ENCODE data around the gene ACVR1C. TPM values are rescaled to one million over a fixed set of nuclear protein-coding genes. Genes with fewer than 3 reads are reported as not detected.
A peak's percentile ranks its signal among the peaks of the same experiment; 100 is the strongest.

ACVR1C gene
- 0.06 and 0.50 TPM in 2 replicates for total RNA-seq (2014; rRNA removed; shearing (Covaris generic))

DNA sequence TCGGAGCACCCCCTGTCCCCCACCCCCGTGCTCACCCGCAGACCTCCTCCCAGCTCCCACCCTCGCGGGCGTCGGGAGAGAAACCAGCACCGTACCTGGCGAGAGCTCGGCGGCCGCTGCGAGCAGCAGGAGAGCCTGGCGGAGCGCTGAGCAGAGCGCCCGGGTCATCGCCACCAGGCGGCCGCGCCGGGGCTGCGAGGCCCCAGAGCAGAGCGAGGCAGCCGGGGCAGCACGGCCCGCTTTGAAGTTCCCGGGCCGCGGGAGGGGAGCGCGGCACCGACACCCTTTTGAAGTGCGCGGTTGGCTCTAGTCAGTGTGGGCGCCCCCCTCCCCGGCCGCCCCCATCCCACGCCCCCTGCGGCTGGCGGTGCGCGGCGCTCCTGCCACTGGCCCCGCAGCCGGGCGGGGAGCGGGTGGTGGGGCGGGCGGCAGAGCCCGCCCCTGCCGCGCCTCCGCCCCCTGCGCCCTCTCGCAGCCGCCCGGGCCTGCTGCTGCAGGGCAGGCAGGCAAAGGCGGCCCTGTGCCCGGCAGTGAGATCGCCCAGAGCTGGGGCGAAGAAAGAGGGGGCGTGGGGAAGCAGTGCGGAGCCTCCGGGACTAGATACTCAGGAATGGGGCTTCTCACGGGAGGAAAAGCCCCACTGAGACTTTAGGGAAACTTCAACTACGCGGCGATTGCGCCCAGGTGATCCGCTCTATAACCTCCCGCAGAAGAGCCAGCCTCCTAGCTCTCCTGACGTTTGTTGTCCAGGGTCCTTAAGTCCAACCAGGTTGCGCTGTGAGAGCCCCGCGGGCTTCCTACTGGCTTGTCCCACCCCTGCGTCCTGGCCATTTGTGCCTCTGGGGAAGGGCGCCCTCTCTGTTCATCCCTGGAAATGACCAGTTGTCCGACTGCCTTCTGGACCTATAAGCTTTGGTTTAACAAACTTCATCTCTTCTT is at the start of gene ACVR1C:
TSS of gene ACVR1C (minus strand) at position 388 of the 939 bp plus-strand sequence. CDS start at position 168, 220 bp downstream.
- DNase-seq (ENCODE audit: low spot score), result peak; percentile 45

DNA sequence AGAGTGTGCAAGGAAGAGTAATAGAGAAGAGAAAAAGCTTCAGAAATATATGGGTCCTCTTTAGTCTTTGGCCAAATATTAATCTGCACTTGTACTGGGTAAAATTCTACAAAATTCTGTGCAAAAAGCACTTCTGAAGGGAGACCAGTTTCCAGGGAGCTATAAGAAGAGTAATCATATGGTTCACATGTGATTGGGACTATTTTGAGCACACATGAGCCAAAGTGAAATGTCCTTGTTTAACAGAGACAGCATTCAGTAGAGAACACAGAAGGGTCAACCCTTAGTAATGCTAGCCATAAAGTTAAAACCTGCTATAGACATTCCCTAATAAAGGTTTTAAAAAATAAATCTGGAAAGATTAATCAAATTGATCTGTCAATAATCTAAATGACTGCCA is 49.3 kb upstream of the ACVR1C start:
- no peak for DNase-seq (ENCODE audit: low spot score)

DNA sequence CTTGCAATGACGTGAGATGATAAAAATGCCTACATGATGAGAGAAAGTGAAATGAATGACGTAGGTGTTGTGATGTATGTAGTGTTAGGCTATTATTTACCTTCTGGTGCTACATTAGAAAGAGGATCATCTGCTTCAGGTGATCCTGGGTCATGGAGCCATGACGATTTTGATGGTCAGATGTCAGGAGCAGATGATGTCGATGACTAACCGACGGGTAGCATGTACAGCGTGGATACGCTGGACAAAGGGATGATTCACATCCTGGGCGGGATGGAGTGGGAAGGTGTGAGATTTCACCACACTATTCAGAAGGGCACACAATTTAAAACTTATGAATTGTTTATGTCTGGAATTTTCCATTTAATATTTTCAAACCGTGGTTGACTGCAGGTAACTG is 43.5 kb upstream of the ACVR1C start:
- DNase-seq (ENCODE audit: low spot score), result no peak

DNA sequence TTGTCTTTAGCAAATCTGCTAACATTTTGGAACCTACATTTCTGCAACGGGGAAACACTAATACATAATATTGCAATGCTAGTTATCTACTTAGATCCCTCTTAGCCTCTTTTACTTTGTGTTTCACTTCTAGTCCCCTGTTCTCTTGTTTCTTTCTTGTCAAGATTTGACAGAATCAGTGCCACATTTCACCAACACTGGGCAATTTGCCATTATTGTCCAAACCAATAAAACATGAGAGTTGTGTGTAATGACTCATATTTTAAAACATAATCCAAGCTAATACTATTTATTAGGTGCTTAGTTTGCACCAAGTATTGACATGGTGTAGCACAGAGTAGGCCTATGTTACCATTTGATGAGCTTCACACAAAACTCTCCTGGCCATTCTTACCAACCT is 33.7 kb upstream of the ACVR1C start:
- DNase-seq (ENCODE audit: low spot score), result no peak

DNA sequence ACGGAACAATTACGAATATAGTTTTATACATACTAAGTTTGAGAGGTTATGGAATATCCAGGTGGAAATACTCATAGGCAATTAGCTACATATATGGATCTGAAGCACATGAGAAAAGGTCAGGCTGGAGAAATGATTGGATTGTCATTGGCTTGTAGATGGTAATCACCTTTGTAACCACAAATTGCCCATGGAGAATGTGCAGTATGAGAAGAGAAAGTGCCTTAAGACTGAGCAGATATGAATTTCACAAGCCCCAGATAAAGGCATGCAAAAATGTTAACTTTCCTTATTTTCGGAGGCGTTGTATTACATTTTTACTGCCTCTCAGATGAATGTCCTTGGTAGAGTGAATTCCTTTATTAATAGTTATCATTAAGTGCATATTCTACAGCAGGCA is 33.1 kb upstream of the ACVR1C start:
- DNase-seq (ENCODE audit: low spot score), result no peak

DNA sequence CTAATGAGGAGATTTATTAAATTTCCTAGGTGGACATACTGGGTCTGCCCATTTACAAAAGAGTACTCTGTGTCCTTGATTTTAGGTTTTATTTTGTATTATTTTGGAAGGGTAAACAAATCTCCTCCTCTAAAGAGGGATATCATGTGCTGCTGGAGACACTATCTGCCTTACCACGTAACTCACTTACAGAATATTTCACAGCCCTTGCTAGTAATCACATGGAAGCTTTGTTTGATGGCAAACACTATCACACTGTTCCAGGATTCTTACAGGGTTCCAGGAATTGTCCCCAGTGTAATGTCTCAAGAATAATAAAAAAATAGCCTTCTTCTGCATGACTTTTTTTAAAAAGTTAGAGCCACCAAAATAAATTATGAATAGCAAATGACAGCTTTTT is 29.2 kb upstream of the ACVR1C start:
- no peak for DNase-seq (ENCODE audit: low spot score)

DNA sequence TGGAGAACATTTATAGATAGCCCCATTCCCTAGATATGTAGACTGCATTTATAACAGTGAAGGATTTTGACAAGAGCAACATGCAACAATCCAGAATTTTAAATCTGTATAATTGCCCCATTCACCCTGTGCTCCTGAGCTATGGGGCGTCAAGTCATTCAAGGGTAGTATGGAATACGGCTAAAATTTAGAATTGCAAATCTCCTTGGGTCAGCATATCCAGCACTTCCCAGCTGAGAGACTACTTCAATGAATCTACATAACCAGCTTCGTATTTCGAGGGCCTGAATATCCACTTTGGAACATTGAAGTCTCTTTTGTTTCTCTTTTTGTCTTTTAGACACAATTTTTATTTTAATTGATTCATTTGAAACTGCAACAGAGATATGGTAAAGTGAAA is 28.4 kb upstream of the ACVR1C start:
- DNase-seq (ENCODE audit: low spot score), result no peak

DNA sequence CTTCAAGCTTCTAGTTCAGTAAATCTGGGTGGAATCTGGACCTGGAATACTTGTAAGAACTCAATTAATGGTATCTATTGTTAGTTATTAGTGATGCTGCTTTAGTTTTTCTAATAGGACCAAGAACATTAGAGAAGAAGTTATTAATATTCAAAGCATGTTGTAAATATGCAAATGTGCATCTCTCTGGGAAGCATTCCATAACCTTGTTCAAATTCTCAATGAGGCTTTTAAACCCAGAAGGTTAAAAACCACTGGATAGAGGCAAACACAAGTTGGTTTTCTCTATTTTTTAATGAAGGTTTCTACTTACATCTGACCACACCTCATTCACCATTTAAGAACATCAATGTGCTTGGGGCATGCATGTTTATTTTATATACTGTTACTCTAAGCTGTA is 16.1 kb upstream of the ACVR1C start:
- DNase-seq (ENCODE audit: low spot score), result no peak

DNA sequence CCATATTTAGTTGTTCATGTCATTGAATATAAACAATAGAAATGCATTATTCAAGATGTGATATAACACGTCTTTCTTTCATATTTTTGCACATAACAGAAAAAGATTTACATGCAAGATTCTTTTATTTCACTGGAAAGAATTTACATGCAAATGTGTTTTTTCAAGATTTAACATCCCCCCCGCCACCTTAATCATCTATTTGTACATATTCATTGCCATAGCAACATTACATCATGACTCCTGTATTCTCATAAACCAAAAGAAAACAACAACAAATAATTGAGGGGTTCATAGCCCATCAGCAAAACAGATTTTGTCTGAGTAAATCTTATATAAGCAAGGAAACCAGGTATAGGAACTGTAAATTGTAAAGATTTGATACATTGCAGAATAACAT is 3.2 kb upstream of the ACVR1C start:
- DNase-seq (ENCODE audit: low spot score), result no peak

DNA sequence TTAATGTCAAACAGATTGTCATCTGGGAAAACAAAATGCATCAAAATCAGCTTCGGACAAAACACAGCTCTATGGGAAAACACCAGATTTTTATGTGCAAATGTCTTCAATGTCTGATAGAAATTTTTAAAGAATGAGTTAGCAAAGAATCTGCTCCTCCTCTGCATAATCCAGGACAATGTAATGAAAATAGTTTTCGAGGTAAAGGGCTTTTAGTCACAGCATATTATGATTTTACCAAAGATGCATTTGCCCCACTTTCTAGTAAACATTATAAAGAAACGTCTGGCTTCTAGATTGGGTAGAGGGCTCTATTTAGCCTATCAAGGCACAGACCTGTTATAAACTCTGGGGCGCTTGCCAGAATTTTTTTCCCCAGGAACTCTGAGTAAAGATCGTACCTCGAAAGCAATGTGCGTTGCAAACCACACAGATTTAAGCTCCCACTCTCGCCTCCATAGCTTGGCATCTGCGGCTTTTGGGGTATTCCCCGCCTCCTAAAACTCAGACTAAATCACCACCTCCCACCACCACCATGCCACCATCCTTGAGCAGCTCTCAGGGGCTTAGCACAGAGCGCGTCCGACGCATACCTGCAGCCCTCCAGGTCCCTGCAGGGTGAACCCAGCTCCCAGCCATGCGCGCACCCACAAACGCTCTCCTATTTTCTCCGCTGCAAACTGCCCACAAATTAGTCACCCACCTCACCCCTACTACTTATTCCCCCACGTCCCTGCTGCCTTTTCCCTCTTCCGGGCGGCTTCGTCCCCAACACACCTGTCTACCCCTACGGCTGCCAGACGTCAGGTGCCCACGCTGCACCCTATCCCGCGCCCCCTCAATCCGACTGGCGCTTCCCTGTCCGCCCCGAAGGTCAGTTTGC is 829 bp downstream of the ACVR1C start:
- no peak for DNase-seq (ENCODE audit: low spot score)

DNA sequence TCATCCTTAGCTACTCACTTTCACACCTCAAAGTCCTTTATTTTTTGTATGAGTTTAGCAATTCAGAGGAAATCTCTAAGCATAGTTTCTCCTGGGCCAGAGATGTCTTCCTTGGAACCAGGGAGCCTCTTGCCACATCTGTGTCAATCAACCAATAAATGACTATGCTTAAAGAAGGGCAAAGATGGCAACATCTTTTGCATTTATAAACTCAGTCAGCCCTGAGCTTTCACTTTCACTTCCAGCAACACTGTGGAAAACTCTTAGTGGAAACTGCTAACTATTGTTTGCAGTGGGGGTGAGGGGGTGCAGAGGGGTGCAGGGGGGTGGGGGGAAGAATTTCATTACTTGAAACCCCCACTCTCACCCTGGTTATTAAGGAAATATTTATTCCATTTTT is 3.4 kb downstream of the ACVR1C start:
- peak; percentile 11 for DNase-seq (ENCODE audit: low spot score)

DNA sequence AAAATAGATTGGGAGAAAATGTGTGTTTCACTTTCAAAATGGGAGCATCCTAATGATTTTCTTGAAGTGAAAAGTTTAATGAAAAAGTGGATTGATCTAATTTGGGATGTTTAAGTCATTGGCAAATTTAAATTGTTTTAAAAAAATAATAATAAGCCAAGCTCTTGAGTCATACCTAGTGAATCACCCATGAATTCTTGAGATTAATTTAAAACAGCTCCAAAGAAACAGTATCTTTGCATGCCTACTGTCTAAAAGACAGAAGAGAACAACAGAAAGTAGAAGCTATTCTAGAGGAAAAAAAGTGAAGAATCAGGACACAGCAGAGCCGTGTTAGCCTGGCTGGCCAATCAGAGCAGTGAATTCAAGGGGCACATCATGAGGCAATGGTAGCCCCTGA is 7.7 kb downstream of the ACVR1C start:
- DNase-seq (ENCODE audit: low spot score), result no peak

DNA sequence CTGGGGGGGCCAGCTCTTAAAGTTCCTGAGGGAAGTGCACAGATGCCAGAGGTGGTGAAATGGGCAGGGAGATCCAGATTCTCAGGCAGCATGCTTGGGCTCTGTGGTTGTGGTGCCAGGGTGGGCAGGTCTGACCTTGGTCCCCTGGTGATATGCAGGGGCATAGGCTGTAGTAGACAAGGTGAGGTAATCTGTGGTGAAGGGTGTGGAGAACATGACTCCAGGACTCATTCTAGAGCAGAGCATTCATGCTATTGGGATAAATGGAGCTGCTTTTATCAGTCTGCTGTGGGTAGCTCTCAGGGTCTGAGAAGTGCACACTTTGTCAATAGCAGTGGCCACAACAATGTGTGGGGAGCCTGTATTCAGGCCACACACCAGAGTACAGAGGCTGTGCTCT is 16.9 kb downstream of the ACVR1C start:
- no peak for DNase-seq (ENCODE audit: low spot score)

DNA sequence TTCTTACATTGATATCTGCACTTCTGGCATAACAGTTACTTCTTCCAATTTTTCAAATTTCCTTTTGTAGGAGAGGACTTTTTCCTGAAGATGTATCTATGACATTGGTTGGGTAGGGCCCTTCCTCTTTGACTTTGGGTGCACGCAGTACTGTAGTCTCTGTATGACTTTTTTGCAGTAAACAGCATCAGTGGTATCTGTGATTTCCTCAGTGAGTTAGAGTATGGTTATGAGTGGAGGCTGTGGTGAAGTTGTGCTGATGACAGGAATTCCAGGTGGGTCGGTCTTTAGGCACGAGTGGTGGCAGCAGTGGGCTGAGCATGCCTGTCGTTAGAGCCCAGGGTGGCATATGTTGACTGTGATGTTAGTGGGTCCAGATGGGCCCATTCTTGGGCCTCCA is 17.6 kb downstream of the ACVR1C start:
- no peak for DNase-seq (ENCODE audit: low spot score)

DNA sequence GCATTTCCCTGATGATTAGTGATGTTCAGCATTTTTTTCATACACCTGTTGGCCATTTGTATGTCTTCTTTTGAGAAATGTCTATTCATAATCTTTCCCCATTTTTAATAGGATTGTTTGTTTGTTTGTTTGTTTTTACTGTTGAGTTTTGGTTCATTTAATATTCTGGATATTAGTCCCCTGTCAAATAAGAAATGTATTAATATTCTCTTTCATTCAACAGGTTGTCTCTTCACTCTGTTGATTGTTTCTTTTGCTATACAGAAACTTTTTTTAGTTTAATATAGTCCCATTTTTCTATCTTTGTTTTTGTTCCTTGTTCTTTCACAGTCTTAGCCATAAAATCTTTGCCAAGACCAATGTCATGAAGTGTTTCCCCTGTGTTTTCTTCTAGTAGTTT is 22.1 kb downstream of the ACVR1C start:
- DNase-seq (ENCODE audit: low spot score), result no peak

DNA sequence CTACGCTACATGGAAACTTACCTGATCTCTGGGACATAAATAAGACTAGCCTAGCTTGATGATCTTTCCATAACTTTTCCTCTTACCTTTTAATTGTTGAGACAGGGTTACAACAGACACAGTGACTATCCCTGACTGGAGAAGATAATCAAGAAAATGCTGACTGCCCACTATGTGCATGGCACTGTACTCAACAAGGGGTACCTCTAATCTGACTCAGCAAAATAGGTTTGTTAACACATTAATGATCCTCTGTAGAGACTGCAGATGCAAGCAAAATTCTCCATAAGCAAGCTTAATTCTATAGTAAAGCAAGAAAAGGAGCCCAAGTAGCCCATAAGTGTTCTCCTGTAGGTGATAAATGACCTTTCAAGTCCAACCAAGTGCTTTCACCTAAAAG is 25.5 kb downstream of the ACVR1C start:
- DNase-seq (ENCODE audit: low spot score), result no peak

DNA sequence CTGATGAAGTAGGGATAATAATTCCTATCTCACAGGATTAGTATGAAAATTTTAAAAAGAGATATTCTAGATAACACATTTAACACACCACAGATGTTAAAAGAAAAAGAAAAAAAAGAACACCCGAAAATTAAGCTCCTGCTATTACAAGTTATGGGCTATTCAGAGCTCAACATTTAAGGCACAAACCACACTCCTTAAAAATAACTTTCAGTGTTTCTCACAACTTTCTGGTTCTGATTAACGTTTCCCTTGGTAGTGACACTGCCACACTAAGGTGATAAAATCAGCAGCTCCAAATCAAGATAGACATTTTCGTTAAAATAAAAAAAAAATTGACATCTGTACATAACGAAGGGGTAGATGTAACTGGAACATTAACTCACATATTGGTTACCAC is 26.9 kb downstream of the ACVR1C start:
- no peak for DNase-seq (ENCODE audit: low spot score)

DNA sequence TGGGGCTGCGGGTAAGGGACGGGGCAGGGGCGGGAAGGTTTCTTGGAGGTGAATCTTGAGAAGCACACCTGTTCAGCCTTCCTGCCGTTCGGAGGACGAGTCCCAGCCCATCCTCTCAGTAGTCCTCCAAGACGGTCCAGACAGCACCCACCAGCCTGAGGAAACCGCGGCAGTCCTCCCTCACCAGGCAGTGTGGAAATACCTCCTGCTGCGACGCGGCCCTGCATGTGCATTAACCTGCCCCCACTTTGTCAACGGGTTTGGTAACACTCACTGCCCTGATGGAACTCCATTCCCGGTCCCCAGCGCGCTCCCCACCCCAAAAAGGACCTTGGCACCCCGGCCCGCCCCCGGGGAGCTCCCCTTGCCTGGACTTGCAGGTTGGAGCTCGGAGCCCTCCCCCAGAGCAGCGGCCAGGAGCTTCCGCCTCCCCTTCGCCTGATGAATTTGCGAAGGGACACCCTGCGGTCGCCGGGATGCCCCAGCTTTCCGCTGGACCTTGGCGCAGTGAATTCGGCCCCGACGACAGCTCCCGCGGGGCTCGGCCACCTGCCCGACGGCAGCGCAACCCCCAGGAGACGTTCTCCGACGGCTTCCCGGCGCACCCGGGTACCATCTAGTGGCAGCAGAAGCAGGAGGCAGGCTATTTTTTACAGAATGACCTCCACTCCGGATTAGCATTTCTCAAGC is 31.5 kb downstream of the ACVR1C start:
- no peak for DNase-seq (ENCODE audit: low spot score)

DNA sequence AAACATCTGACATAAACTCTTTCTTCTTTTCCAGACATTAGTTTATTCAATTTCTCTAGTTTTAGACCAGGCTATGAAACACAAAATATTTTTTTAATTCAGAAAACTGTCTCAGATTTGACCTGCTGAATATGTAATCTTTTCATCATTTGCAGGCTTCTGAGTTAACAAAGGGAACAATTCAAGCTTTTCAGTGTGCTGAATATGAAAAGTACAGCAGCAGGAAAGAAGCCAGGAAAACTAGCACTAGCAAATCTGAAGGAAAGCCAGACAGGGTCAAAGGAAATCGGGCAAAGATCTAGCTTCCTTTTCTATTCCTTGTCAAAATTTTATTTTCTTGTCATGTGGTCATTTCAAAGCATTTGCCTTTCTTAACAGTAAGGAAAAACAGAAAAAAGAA is 35.3 kb downstream of the ACVR1C start:
- DNase-seq (ENCODE audit: low spot score), result no peak

DNA sequence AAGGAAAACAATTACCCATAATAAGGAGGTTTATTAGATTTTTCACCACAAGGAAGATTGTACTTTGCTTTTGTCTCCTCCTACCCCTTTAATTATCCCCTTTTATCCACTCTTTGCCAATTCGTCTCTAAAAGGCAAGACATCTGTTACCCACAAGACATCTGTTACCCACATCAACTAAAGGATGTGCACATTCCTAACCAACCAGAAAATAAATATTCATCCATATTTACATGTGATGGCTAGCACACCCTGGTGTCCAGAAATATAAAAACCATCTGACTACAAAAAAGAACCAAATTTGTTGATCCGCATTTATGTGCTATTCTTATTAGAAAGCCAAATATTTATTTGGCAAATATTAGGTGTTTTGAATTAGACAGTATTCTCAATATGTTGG is 35.7 kb downstream of the ACVR1C start:
- no peak for DNase-seq (ENCODE audit: low spot score)

DNA sequence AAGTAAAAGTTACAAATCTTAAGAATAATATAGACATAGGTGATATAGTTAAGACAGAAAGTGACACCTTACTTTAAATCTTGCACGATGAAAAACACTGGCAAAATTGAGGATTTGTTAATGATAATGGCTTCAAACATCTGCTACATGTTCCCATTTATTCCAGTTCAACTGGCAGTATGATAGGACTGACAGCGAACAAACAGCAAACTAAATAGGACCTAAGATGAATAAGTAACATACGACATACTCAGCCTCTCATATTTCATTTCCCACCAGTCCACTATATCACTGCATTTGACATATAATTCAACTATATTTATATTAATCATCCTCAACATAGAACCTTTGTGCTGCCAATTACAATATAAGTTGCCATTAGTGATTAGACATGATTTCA is 36.3 kb downstream of the ACVR1C start:
- DNase-seq (ENCODE audit: low spot score), result no peak

DNA sequence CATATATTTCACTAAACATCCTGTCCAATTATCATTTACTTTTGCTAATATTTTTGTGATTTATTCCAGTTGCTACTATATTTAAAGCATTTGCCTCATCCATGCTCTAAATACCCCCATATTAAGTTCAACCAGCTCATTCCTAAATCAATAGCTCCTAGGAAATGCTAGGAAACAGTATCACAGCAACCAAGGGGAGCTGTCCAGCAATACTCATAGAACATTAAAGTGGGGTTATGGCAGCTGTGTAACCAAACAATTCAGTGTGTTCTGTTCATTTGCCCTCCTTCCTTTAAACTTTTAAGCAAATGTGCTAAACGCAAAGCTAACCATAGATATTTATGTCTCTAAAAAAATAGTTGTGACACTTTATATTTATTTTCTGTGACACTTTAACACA is 41.1 kb downstream of the ACVR1C start:
- DNase-seq (ENCODE audit: low spot score), result no peak

Data from H4 (cell line).